NCI-H128 (cell line): Measurements from ENCODE around the gene SLC2A14.
"Not testable (repeated sequence)": the region's sequence is repeated elsewhere in the genome, so short reads cannot be mapped to it uniquely, and the experiment has no call there.

Experiments used
- DNase-seq: peaks from one replicate; lab custom pipeline; 2025; ENCODE audit not compliant: unreplicated experiment; lab: John Stamatoyannopoulos, UW

Gene SLC2A14

GRCh38 chr12:7870335-7870734 lies 2.4 kb downstream of the SLC2A14 start:
- no peak for DNase-seq

- DNase-seq = no peak
Measured at GRCh38 chr12:7869137-7869536, 3.6 kb downstream of the SLC2A14 start.

- DNase-seq = no peak
Measured at GRCh38 chr12:7868391-7868790, 4.3 kb downstream of the SLC2A14 start.

GRCh38 chr12:7864601-7865150 lies 8.0 kb downstream of the SLC2A14 start:
- DNase-seq = no peak

- DNase-seq = not testable (repeated sequence)
Measured at GRCh38 chr12:7862814-7863348, 9.8 kb downstream of the SLC2A14 start.

GRCh38 chr12:7862301-7862700 lies 10.4 kb downstream of the SLC2A14 start:
- not testable (repeated sequence) for DNase-seq

- no peak for DNase-seq
Measured at GRCh38 chr12:7859552-7859951, 13.2 kb downstream of the SLC2A14 start.

GRCh38 chr12:7857971-7858370 lies 14.7 kb downstream of the SLC2A14 start:
- DNase-seq = no peak

GRCh38 chr12:7856516-7856915 lies 16.2 kb downstream of the SLC2A14 start:
- no peak for DNase-seq

- no peak for DNase-seq
Measured at GRCh38 chr12:7853557-7853956, 19.2 kb downstream of the SLC2A14 start.

- DNase-seq = not testable (repeated sequence)
Measured at GRCh38 chr12:7851622-7852081, 21.1 kb downstream of the SLC2A14 start.

GRCh38 chr12:7850099-7850498 lies 22.6 kb downstream of the SLC2A14 start:
- not testable (repeated sequence) for DNase-seq

- not testable (repeated sequence) for DNase-seq
Measured at GRCh38 chr12:7848098-7848422, 24.7 kb downstream of the SLC2A14 start.

GRCh38 chr12:7847226-7848097 lies 25.3 kb downstream of the SLC2A14 start:
- DNase-seq = not testable (repeated sequence)

- DNase-seq = no peak
Measured at GRCh38 chr12:7844116-7844515, 28.6 kb downstream of the SLC2A14 start.

GRCh38 chr12:7843583-7843982 lies 29.1 kb downstream of the SLC2A14 start:
- not testable (repeated sequence) for DNase-seq

- not testable (repeated sequence) for DNase-seq
Measured at GRCh38 chr12:7843149-7843548, 29.6 kb downstream of the SLC2A14 start.

GRCh38 chr12:7842444-7842843 lies 30.3 kb downstream of the SLC2A14 start:
- DNase-seq = not testable (repeated sequence)

GRCh38 chr12:7839848-7840247 lies 32.9 kb downstream of the SLC2A14 start:
- not testable (repeated sequence) for DNase-seq

GRCh38 chr12:7839226-7839625 lies 33.5 kb downstream of the SLC2A14 start:
- DNase-seq = not testable (repeated sequence)

- DNase-seq = no peak
Measured at GRCh38 chr12:7837366-7837765, 35.3 kb downstream of the SLC2A14 start.

GRCh38 chr12:7835766-7836165 lies 36.9 kb downstream of the SLC2A14 start:
- DNase-seq = no peak
